Stimulated activated naive CD8-positive, alpha-beta T cell treated with anti-CD3 and anti-CD28 coated beads, Interleukin-15, Interleukin-2, amounts not matched to agents 100 U/mL and 50 U/mL, for 24 hours (primary cell): ENCODE results near the gene ZNF827.
A peak's percentile ranks its signal among the peaks of the same experiment; 100 is the strongest.

Experiments
- ATAC-seq: fragments of 150-1000 bp; cut with Tn5 transposase; one replicate; pipeline ENCODE4 v1.10.0; 2021
- DNase-seq: peaks from one replicate; pipeline ENCODE4 v3.0.0; 2021

Gene ZNF827

GRCh38 chr4:145891958-145892357, 46.7 kb downstream of the ZNF827 start:
- ATAC-seq = no peak

GRCh38 chr4:145890689-145891088, 47.9 kb downstream of the ZNF827 start:
- no peak for DNase-seq
- no peak for ATAC-seq

More at GRCh38 chr4:145891958-145892357, 46.7 kb downstream of the ZNF827 start:
- DNase-seq = no peak

GRCh38 chr4:145888393-145888792, 50.2 kb downstream of the ZNF827 start:
- no peak for DNase-seq
- no peak for ATAC-seq

GRCh38 chr4:145887241-145887991, 51.2 kb downstream of the ZNF827 start:
- no peak for DNase-seq
- ATAC-seq = no peak

- ATAC-seq (no peak), DNase-seq (no peak)
Observed at GRCh38 chr4:145886871-145887240, 51.8 kb downstream of the ZNF827 start.

GRCh38 chr4:145885666-145886065, 53.0 kb downstream of the ZNF827 start:
- ATAC-seq (no peak), DNase-seq (no peak)

GRCh38 chr4:145884775-145885174, 53.8 kb downstream of the ZNF827 start:
- ATAC-seq (no peak), DNase-seq (no peak)

GRCh38 chr4:145883101-145883694, 55.4 kb downstream of the ZNF827 start:
- no peak for ATAC-seq
- DNase-seq = no peak

- ATAC-seq = no peak
- no peak for DNase-seq
Observed at GRCh38 chr4:145882604-145883003, 56.0 kb downstream of the ZNF827 start.

GRCh38 chr4:145881989-145882388, 56.6 kb downstream of the ZNF827 start:
- ATAC-seq = peak; percentile 35
- DNase-seq = no peak

GRCh38 chr4:145881576-145881975, 57.0 kb downstream of the ZNF827 start:
- no peak for ATAC-seq

GRCh38 chr4:145880355-145880960, 58.2 kb downstream of the ZNF827 start:
- ATAC-seq = no peak
- no peak for DNase-seq

More at GRCh38 chr4:145881576-145881975, 57.0 kb downstream of the ZNF827 start:
- DNase-seq = no peak

GRCh38 chr4:145879598-145879997, 59.0 kb downstream of the ZNF827 start:
- ATAC-seq (no peak), DNase-seq (no peak)

- DNase-seq (no peak), ATAC-seq (no peak)
Observed at GRCh38 chr4:145878501-145879435, 59.9 kb downstream of the ZNF827 start.

GRCh38 chr4:145876531-145877180, 62.0 kb downstream of the ZNF827 start:
- DNase-seq = no peak
- ATAC-seq = no peak

- ATAC-seq (no peak), DNase-seq (no peak)
Observed at GRCh38 chr4:145873901-145874300, 64.7 kb downstream of the ZNF827 start.

- DNase-seq (no peak), ATAC-seq (peak; percentile 29)
Observed at GRCh38 chr4:145871209-145871608, 67.4 kb downstream of the ZNF827 start.

- ATAC-seq (peak; percentile 28), DNase-seq (no peak)
Observed at GRCh38 chr4:145870155-145871020, 68.2 kb downstream of the ZNF827 start.

GRCh38 chr4:145868637-145869409, 69.8 kb downstream of the ZNF827 start:
- DNase-seq (no peak), ATAC-seq (peak; percentile 24)

- DNase-seq (no peak), ATAC-seq (no peak)
Observed at GRCh38 chr4:145867406-145867805, 71.2 kb downstream of the ZNF827 start.
